Colonic mucosa (tissue), 4 donors: ENCODE measurements around the gene PPP1R2B. TPM values are rescaled to one million over a fixed set of nuclear protein-coding genes. Genes with fewer than 3 reads are reported as not detected.
"Not testable (repeated sequence)": the region's sequence is repeated elsewhere in the genome, so short reads cannot be mapped to it uniquely, and the experiment has no call there.

Source experiments
- DNase-seq: peaks from one replicate; pipeline ENCODE4 v3.0.0-alpha.2; 2020
- H3K27ac ChIP-seq: fragments of 200-600 bp; one replicate; pipeline ENCODE4 v1.8.0; 2021
- H3K27me3 ChIP-seq: fragments of 200-600 bp; one replicate; pipeline ENCODE4 v1.8.0; 2021
- H3K36me3 ChIP-seq: fragments of 200-600 bp; one replicate; pipeline ENCODE4 v1.8.0; 2021
- H3K4me1 ChIP-seq: fragments of 200-600 bp; one replicate; pipeline ENCODE4 v1.8.0; 2021; ENCODE audit warnings: mild to moderate bottlenecking
- H3K4me3 ChIP-seq: fragments of 200-600 bp; one replicate; pipeline ENCODE4 v1.8.0; 2021
- H3K9ac ChIP-seq, 2 donors: one replicate each; pipeline ENCODE4 v1.7.0; 2013; ENCODE audit warnings: control low read depth in 2 of 2, low read depth in 2 of 2, low read length in 2 of 2
- H3K9me3 ChIP-seq: fragments of 200-600 bp; one replicate; pipeline ENCODE4 v1.8.0; 2021
- intact Hi-C: fragments of 100-400 bp; cut with DNase I; formaldehyde crosslinking; loops from one replicate; pipeline ENCODE4 v1.14.1; 2022
- total RNA-seq, 2 donors: library from RNA; stranded (reverse); fragmentation: NEBNext Ultra II Directional in 1 of 2; extraction: Animal tissue kit (Norgen Biotek cat#: 25700) in 1 of 2; gene quantifications; one replicate each; pipeline ENCODE4 v1.2.1, GENCODE V29; 2021
- TF ChIP-seq, protein P1 (sequence below): fragments of 200-600 bp; IDR thresholded peaks from one replicate; pipeline ENCODE4 v1.8.0; 2022; ENCODE audit warnings: antibody characterized with exemption, mild to moderate bottlenecking
- donor health status: healthy.
- donor health status: DM: no; HTN: no; CAD: no.
- donor health status: DM: no; HTN: no; CAD: no.

Gene PPP1R2B
- total RNA-seq, 2 donors from 2014 or later: not detected

DNA sequence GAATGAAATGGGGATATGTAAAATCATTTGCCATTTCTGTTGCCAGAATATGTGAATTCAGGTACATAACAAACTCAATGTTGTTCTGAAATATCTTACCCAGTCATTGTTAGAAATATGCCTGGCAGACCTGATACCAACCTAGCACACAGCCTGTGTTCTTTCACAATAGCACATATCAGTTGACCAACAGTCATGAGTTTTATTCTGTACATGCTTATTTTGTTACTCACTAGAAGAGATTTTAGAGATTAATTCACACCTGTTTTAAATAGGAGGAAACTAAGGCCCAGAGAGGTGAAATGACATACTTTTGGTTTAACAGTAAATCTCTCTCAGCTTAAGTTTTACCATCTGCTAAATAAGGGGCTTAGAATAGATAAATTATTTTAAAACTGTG, 8.4 kb upstream of the PPP1R2B start:
- H3K4me3 ChIP-seq: no peak overlapping the region
- no peak overlapping the region for H3K27ac ChIP-seq
- H3K36me3 ChIP-seq: no peaks in the 10 kb centered on the region
- TF ChIP-seq, protein P1, sequence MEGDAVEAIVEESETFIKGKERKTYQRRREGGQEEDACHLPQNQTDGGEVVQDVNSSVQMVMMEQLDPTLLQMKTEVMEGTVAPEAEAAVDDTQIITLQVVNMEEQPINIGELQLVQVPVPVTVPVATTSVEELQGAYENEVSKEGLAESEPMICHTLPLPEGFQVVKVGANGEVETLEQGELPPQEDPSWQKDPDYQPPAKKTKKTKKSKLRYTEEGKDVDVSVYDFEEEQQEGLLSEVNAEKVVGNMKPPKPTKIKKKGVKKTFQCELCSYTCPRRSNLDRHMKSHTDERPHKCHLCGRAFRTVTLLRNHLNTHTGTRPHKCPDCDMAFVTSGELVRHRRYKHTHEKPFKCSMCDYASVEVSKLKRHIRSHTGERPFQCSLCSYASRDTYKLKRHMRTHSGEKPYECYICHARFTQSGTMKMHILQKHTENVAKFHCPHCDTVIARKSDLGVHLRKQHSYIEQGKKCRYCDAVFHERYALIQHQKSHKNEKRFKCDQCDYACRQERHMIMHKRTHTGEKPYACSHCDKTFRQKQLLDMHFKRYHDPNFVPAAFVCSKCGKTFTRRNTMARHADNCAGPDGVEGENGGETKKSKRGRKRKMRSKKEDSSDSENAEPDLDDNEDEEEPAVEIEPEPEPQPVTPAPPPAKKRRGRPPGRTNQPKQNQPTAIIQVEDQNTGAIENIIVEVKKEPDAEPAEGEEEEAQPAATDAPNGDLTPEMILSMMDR: no peak
- H3K4me1 ChIP-seq: no peaks in the 10 kb centered on the region
- DNase-seq: no peak
- intact Hi-C loops: no loop called here
- H3K9me3 ChIP-seq: no peaks in the 10 kb centered on the region
- no peaks in the 10 kb centered on the region for H3K27me3 ChIP-seq
- no peak overlapping the region for H3K9ac ChIP-seq

DNA sequence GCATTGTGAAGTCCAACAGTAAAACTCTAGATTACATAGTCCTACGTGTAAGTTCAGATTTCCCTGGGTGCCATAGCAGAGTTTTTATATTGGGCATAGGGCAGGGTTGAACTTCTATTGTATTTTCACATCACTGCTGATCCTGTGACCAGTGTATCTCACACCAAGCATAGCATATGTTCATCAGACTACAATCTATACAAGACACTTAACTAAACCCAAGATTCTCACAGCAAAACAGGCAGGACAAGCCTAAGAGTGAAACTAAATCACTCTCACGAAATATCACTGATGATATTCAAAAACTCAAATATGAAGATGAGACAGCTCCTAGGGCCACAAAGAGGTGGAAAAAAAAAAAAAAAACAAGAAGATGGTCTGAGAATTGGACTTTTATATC, 3.2 kb upstream of the PPP1R2B start:
- H3K4me1 ChIP-seq: no peaks in the 10 kb centered on the region
- TF ChIP-seq, protein P1: no peak
- intact Hi-C loops: no loop called here

DNA sequence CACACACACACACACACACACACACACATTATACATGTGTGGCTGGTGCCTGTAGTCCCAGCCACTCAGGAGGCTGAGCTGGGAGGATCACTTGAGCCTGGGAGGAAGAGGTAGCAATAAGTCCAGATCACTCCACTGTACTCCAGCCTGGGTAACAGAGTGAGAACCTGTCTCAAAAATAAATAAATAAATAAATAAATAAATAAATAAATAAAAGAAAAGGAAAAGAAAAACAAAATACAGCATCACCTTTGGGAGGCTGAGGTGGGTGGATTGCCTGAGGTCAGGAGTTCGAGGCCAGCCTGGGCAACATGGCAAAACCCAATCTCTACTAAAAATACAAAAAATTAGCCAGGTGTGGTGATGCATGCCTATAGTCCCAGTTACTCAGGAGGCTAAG, 1.6 kb upstream of the PPP1R2B start:
- H3K4me1 ChIP-seq, H3K27ac ChIP-seq, H3K36me3 ChIP-seq, H3K9ac ChIP-seq, H3K27me3 ChIP-seq, H3K4me3 ChIP-seq, H3K9me3 ChIP-seq, intact Hi-C loops, DNase-seq: not testable (repeated sequence)

More for the DNA sequence above, 3.2 kb upstream of the PPP1R2B start:
- Histone ChIP-seq H3K9ac (no peak overlapping the region), H3K9me3 (no peaks in the 10 kb centered on the region), H3K4me3 (no peak overlapping the region), H3K27ac (no peak overlapping the region), H3K27me3 (no peaks in the 10 kb centered on the region), H3K36me3 (no peaks in the 10 kb centered on the region)
- no peak for DNase-seq

DNA sequence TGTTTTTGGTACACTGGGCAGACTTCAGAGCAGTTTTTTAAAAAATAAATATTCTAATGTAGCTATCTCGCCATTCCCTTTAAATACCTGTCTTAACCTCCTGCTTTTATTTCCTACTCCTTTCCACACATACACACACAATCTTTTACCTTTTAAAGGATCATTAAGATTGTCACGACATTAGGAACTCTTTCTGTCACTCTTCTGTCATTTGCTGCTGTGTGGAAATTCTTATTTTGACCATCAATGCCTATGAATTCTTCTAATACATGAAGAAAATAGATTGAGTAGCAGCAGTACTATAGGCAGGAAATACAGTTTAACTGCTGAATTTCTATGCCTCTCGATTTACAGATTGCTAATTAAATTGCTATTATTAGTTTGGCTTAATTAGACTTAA, 1.8 kb downstream of the PPP1R2B start:
- H3K4me3 ChIP-seq: no peak overlapping the region
- no peaks in the 10 kb centered on the region for H3K9me3 ChIP-seq
- intact Hi-C loops: no loop called here
- no peaks in the 10 kb centered on the region for H3K27me3 ChIP-seq
- no peak overlapping the region for H3K9ac ChIP-seq
- H3K4me1 ChIP-seq: no peaks in the 10 kb centered on the region
- H3K27ac ChIP-seq: no peak overlapping the region
- TF ChIP-seq, protein P1: no peak
- H3K36me3 ChIP-seq: no peaks in the 10 kb centered on the region
- DNase-seq: no peak

DNA sequence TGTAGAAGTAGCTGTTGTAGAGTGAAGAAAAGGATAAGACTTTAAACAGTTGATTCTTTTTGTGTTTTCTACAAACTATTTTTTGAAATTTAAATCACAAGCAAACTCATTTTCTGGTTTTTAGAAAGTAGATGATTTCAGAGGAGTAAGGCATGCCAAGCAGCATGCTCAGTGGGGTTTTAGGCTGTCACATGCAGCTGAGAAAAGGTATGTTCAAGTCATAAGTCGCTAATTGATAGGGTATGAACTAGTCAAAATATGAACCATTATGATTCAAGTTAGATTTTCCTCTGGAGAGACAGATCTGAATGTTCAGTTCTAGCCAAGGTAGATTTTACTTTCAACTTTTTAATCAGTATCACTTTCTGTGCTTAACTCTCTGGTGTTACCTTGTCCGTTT, 3.0 kb downstream of the PPP1R2B start:
- H3K9me3 ChIP-seq, H3K9ac ChIP-seq, H3K36me3 ChIP-seq, H3K4me3 ChIP-seq, DNase-seq, H3K27me3 ChIP-seq, H3K27ac ChIP-seq, H3K4me1 ChIP-seq, intact Hi-C loops: not testable (repeated sequence)

DNA sequence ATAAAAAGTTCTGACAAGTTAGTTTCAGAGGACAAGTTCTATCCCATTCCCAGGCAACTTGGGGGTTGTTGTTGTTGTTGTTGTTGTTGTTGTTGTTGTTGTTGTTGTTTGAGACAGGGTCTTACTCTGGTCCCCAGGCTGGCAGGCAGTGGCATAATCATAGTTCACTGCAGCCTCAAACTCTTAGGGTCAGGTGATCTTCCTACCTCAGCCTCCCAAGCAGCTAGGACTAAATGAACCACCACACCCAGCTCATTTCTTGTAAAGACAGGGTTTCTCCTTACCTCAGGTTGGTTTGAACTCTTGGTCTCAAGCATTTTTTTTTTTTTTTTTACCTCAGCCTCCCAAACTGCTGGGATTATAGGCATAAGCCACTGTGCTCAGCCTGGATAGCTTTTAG, 15.3 kb downstream of the PPP1R2B start:
- H3K27ac ChIP-seq: no peak overlapping the region
- H3K9ac ChIP-seq: no peak overlapping the region
- no peaks in the 10 kb centered on the region for H3K27me3 ChIP-seq
- intact Hi-C loops: no loop called here
- no peaks in the 10 kb centered on the region for H3K9me3 ChIP-seq
- TF ChIP-seq, protein P1: no peak
- H3K36me3 ChIP-seq: no peaks in the 10 kb centered on the region
- no peak for DNase-seq
- H3K4me1 ChIP-seq: no peaks in the 10 kb centered on the region
- no peak overlapping the region for H3K4me3 ChIP-seq

DNA sequence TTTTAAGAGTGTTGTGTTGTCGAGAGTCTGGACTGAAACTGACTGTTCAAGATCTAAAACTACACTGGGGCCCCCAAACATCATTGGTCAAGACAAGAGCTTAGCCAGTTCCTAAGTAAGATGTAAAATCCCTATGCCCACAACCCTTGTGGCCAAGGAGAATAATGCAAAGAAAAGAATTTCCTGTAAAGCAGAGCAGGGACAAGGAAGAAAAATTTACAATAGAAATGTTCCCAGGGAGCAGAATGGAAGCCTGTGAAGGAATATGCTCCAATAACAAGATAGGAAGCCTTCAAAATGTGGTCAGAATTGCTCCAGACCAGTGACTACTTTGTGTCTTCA, 20.4 kb downstream of the PPP1R2B start:
- DNase-seq: no peak
- no peaks in the 10 kb centered on the region for H3K4me1 ChIP-seq
- no peaks in the 10 kb centered on the region for H3K27me3 ChIP-seq
- TF ChIP-seq, protein P1: no peak
- no peak overlapping the region for H3K4me3 ChIP-seq
- H3K9me3 ChIP-seq: no peaks in the 10 kb centered on the region
- no peak overlapping the region for H3K27ac ChIP-seq
- no peaks in the 10 kb centered on the region for H3K36me3 ChIP-seq
- intact Hi-C loops: no loop called here
- no peak overlapping the region for H3K9ac ChIP-seq
